Measurements from ENCODE around the gene ATP11C. TPM values are rescaled to one million over a fixed set of nuclear protein-coding genes. Genes with fewer than 3 reads are reported as not detected.
"Not testable (repeated sequence)": the region's sequence is repeated elsewhere in the genome, so short reads cannot be mapped to it uniquely, and the experiment has no call there.

ATP11C gene
- polyA plus RNA-seq (ENCODE audit: insufficient read length in 3 of 3), result 10 to 100 TPM; 39.4 to 44.5 (median 41.4) TPM

DNA sequence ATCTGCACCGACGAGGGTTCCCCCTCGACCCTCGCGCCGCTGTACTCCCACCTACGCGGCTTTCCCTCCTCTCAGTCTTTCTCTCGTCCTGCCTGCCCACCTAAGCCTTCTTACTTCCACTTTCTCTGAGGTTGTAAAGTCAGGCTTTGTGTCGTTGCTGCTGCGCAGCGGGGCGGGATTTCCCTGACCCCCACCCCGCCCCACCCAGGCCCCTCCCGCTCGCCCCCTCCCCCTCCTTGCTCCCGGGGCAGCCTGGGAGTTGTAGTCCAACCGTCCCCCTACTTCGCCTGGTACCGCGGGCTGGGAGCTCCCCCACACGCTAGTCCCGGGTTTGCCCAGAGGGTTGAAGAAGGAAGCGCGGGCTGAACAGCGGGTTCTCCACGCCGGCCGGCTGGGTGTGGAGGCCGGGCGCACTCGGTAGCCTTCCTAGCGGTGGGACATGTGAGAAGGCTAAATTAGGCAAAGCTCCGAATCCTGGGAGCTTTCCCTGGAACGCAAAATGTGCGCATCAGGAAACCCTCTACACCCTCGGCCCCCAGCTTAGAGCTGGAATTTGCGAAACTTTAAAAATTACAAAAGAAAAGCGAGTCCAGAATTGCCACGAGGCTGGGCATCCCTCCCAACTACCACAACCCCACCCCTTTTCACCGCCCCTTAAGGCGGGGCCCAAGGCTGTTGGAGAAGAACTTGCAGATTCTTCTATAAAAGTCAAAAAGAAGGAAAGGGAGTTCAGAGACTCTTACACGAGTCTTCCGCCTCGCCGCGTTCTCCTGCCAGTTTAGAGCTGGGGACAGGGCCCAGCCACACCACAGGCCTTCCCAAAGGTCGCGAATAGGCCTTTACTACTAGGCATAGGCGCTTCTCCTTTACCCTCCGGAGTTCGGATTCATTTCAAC lies at the start of gene ATP11C:
Gene ATP11C (minus strand): TSS at position 153 of the 896 bp plus-strand sequence. CDS start 1,011 bp downstream, outside the sequence.
- DNase-seq (ENCODE audit: low read depth in 3 of 3, low spot score in 2 of 3), result peak; percentile 29 to 57 (median 56)

DNA sequence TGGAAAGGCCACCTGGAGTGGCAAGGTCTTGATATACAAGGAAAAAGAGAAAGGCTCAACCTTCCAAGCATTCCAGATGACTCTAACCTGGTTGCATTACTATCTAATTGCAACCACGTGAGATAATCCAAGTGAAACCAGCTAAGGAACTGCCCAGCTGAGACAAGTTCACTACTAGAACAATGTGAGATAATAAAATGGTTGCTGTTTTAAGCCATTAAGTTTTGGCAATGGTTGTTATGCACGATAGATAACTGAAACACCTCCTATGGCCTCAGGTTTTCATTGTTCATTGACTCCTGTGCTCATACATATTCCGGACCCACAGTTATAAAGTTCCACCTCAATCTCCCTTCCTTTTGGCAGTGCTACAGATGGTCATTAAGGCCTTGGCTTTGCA lies 41.6 kb upstream of the ATP11C start:
- no peak for DNase-seq (ENCODE audit: low read depth in 3 of 3, low spot score in 2 of 3)

DNA sequence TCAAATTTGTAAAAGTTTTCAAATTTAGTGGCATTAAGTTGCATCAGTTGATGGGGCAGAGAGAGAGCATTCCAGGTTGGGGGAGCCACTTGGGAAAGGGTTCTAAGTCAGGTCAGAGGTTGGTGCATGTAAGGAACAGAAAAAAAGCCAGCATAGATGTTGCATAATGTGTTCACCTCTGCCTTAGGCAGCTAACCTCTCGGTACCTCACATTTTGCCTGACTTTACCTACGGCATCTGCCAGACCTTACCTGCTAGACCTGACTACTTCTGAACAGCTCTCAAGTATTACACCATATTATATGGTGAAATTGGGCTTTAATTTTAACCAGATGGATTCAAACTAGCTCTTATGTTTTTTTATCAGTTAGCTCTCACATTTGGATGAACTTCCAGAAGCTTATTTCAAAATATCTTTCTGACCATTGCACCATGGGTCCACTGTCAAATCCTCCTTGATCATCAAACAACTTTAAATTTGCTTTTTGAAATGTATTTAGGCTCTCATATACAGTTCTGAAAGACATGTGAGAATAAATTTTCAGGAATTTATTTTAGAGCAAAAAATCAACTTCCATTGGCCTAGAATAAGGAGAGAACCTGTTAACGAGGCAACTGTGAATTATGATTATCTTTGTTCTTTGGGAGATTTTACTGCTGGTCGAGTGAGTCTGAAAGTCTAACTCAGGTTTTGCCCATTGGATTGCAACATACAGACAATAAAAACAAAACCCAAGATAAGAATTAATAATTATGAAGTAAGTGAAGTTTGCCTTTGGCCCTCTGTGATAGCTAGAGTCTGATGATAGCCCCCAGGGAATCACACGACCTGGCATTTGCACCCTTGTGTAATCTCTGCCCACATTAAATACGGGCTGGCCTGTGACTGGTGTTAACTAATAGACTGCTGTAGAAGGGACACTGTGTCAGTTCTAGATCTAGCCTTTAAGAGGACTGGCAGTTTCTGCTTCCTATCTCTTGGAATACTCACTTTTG lies 40.1 kb upstream of the ATP11C start:
- no peak for DNase-seq (ENCODE audit: low read depth in 3 of 3, low spot score in 2 of 3)

DNA sequence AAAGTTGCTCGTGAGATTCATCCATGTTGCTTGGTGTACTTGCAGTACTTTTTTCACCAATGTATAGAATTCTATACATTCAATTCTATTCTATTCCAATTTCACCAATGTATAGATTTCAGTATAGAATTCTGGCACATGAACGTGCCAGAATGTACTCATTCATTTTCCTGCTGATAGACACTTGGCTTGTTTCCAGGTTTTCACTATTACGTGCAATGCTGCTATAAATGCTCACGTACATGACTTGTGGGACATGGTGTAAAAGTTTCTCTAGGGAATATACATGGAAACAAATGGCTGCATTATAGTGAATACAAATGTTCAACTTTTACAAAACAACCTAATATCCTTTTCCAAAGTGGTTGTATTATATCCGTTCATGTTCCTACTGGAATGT lies 39.3 kb upstream of the ATP11C start:
- DNase-seq (ENCODE audit: low read depth in 3 of 3, low spot score in 2 of 3), result no peak

DNA sequence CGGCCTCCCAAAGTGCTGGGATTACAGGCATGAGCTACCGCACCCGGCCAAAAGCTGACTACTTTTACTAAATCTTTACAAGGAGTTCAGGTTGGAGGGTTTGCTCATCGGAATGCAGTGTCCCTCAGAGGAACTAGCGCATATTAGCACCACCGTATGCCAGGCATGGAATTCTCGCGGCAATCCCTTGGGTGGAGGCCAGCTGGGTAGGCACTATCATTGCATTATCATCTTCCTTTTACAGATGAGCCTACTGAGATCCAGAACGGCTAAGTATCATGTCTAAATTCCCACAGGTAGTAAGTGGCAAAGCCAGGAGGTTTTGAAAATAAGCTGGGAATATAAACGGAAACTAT lies 38.5 kb upstream of the ATP11C start:
- DNase-seq (ENCODE audit: low read depth in 3 of 3, low spot score in 2 of 3), result no peak

DNA sequence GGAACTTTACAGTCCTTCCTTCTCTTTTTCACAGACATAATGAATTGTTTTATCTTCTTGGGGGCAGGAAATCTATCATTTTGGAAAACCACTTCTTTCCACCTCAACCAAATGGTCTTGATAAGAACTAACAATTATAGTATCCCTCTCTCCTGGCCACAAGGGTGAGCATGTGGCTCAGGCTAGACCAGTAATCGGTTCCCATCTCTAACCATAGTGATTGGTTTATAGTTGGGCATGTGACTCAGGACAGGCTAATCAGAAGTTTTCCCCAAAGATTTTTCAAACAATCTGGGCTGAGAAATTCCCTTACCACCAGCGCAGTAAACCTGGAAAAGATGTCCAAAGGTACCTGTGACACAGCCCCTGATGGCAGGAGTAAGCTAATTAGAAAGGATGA lies 36.4 kb upstream of the ATP11C start:
- DNase-seq (ENCODE audit: low read depth in 3 of 3, low spot score in 2 of 3), result no peak

DNA sequence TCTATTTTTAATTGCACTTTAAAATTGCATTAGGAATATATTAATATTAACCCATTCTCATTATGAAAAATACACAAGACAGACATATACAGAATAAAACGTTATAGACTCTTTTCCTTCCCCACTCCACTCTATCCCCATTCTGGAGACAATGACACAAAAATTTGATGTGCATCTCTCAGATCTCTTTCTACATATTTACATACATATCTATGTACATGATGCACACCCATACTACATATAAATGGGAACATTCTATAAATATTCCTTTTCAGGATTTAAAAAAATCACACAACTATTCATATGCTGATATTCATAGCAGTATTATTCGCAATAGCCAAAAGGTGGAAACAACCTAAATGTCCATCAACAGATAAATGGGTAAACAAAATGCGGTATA lies 34.9 kb upstream of the ATP11C start:
- DNase-seq (ENCODE audit: low read depth in 3 of 3, low spot score in 2 of 3), result no peak

DNA sequence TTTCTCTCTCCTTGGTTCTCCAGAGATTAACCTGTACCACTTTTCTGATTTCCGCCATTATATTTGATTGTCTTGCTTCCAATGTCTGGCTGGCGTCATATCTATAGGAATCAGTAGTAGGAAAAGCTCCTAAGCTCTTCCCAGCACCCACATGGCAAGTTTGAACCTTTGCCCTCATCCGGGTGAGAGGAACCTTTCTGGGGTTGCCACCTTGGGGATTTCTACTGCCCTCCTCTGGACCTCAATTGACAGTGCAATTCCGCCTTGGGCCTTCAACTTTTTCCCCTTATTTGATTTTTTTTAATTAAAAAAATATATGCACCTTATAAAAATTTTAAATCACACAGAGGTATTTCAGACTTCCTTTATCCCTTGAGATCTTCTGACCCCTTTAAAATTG lies 34.4 kb upstream of the ATP11C start:
- no peak for DNase-seq (ENCODE audit: low read depth in 3 of 3, low spot score in 2 of 3)

DNA sequence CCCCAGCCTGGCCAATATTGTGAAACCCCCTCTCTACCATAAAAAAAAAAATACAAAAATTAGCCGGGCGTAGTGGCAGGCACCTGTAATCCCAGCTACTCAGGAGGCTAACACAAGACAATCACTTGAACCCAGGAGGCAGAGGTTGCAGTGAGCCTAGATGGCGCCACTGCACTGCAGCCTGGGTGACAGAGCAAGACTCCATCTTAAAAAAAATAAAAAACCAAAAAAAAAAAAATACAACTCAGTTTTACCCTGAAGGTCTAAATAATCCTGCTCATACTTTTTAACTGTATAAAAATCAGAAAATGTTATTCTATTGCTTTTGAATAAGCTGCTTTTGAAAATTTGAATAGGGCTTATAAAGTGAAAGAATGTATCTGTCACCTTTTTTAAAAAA lies 33.3 kb upstream of the ATP11C start:
- not testable (repeated sequence) for DNase-seq (ENCODE audit: low read depth in 3 of 3, low spot score in 2 of 3)

DNA sequence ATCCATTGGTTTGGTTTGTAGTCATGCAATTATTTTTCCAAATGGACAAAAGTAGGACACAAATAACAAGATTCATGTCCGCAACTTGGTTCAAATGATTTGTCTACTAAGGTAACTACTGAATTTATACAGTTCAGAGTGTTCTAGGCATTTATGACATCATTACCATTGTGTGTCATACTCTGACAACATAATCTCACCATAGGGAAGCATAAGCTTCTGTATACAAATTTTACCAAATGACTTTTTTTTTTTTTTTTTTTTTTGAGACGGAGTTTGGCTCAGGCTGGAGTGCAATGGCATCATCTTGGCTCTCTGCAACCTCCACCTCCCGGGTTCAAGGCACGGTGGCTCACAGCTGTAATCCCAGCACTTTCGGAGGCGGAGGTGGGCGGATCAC lies 32.6 kb upstream of the ATP11C start, which contains the start of gene CXorf66:
Gene CXorf66 (minus strand): TSS at position 101 of the 400 bp plus-strand sequence. CDS start 25 bp downstream, at position 76.
- DNase-seq (ENCODE audit: low read depth in 3 of 3, low spot score in 2 of 3), result no peak

DNA sequence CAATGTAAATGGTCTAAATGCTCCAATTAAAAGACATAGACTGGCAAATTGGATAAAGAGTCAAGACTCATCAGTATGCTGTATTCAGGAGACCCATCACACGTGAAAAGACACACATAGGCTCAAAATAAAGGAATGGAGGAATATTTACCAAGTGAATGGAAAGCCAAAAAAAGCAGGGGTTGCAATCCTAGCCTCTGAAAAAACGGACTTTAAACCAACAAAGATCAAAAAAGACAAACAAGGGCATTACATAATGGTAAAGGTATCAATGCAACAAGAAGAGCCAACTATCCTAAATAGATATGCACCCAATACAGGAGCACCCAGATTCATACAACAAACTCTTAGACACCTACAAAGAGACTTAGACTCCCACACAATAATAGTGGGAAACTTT lies 28.2 kb upstream of the ATP11C start:
- not testable (repeated sequence) for DNase-seq (ENCODE audit: low read depth in 3 of 3, low spot score in 2 of 3)

DNA sequence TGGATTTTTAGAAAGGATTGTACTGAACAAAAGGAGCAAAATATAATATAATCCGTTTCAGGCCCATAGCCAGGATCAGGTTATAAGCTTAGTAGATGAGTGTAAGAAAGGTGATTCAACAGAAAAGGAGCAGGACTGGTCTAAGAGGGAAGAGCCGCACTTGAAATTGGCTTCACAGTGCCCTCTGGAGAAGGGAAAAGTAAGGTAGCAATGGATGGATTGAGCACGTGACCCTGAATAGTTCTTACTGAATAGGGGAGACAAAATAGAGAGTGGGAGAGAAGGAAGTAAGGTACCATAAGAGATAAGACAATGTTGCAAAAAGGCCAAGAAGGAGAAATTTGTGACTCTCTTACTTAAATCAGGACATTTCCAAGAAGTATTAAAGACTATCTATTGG lies 16.9 kb upstream of the ATP11C start:
- no peak for DNase-seq (ENCODE audit: low read depth in 3 of 3, low spot score in 2 of 3)

DNA sequence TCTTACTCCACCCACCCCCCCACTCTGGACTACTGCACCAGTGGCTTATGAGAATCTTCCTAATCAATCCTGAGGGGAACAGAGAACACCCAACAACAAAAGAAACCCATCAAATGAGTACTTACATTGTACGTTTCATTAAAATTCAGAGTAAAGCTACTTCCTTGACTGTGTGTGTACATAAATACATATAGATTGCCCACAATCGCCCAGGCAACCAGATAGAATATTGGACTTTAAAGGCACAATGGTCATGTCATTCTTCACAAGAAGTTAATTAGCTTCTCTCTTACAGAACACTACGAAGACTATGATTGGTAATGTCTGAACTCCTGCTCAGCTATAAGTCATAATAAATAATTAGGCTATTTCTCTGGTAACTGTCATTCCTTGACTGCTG lies 12.2 kb upstream of the ATP11C start:
- no peak for DNase-seq (ENCODE audit: low read depth in 3 of 3, low spot score in 2 of 3)

DNA sequence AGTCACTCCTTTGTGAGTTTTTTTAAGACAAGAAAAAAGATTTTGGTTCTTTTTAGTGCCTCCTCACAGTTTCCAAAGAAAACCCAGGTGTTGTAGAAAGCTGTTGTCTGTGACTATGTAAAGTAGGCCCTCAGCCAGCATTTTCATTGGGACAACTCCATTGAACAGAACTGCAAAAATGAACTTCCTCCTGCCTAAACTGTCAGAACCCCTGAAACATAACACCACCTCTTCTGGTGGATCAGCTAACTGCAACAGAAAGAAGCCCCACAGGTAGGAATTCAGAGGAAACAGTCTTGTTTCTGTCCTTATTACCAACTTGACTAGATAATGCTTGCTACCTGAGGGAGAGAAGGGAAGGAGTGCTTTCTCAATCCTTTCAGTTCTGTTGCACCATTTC lies 3.4 kb upstream of the ATP11C start:
- DNase-seq (ENCODE audit: low read depth in 3 of 3, low spot score in 2 of 3), result no peak

DNA sequence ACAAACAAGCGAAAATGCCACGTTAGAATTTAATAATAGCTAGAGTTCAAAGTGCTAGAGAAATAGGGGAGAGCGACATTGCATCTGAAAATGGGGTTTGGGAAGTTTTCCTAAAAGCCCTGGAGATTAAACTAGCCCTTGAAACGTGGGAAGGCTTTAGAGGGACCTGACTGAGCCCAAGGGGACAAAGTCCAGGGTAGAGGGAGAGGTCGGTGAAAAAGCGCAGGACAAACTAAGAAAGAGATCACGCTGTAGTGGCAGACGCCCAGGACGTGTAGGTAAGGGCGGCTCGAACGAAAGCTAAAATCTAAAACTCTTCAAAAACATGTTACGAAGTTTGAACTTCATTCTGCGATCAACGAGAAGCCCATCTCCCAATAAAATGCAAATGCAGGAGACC lies 1.1 kb upstream of the ATP11C start:
- DNase-seq (ENCODE audit: low read depth in 3 of 3, low spot score in 2 of 3), result no peak

DNA sequence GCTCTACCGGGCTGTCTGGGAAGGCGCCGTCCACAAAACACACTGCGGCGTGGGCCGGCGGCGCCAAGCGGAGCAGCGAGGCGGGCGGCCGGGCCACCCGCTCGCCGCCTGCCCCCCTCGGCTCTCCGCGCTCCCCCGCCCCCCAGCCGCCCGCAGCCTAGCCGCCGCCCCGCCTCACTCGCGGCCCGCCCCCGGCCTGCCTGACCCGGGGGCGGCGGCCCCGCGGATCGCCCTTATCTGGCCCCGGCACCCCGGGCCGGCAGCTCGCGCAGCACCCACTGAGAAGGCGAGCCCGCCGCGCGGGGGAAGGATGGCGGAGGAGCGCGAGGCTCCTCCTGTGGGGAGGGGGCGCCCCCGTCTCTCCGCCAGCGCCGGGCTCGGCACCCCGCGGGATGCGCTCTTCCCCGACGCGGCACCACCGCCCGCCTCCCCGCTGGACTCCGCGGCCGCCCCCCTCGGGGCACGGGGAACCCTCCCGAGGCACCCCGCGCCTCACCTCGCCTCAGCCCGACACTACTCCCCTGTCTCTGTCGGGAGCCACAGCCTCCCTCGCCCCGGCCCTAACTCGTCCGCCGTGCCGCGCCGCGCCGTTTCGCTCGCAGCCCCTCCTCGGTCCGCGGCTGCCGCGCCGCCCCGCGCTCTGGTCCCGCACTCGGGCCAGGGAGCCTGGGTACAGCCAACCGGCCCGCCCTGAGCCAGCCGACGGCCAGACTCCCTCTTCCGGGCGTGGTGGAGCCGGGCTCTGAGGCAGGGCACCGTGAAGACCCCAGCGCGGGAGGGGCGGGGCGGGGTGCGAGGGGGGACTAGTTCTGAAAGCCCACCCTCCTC lies 566 bp downstream of the ATP11C start:
- DNase-seq (ENCODE audit: low read depth in 3 of 3, low spot score in 2 of 3), result no peak

DNA sequence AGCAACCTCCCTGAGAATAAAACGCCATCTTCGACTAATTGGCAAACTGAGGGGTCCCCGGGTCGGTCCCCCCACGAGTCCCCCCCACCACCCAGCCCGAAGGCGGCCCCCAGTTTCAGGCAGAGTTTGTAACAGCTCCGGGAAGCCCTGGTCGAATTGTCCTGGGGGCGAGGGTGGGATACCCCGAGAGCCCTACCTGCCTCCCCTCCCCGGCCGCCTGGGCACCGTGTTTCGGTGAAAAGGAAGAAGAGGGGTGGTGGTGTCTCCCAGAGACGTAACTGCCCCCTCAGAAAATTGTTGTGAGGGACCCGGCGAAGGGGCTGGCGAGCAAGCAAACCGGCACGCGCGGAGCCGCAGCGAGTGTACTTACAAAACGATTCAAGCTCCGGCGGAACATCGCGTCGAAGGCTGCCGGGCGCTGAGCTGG lies 1.2 kb downstream of the ATP11C start:
- no peak for DNase-seq (ENCODE audit: low read depth in 3 of 3, low spot score in 2 of 3)

DNA sequence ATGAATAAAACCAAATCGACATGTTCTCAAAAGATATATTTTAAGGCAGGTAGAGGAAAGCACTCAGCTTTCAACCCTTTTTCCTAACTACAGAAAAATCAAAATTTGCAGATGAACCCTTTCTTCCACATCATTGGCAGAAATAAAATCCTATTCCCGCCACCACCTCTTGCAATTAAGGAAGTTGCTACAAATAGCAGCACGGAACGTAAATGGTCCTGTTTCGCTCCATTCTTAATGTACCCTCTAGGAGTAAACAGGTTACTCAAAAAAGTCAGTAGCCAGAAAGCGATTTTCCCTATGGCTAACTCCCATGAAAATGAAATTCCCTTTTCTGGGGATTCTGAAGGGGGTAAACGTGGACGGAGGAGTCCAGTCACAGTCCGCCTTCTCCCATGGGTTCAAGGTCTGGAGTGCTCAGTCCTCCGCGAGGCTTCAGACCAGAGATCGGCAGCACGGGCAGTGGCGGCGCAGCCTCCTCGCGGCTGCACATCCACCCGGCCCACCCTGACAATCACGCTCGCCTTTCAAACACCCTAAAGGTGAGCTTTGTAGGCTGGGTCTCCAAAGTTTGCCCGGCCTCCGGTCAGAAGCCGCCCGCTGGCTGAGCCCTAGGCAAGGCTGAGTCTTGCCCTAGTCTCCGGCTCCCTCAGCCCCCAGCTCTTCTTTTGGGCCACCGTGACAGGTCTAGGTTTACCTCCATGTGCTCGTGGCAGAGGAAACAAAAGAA lies 1.8 kb downstream of the ATP11C start:
- no peak for DNase-seq (ENCODE audit: low read depth in 3 of 3, low spot score in 2 of 3)

DNA sequence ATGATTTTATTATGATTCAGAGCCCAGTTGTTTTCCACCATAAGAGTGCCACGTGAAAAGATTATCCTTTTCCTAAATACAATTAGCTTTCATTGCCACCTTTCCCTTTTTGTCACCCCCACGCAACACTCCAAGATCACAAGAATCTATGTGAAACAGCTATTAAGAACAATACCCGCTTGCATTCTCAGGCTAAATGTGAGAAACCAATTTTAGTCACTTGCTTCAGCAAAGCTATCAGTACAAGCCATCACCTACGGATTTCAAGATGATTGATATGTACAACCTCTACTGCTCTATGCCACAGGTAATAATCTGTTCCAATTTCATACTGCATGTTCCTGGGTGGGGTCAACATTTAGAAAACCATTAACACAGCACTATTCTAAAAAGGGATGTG lies 2.5 kb downstream of the ATP11C start:
- DNase-seq (ENCODE audit: low read depth in 3 of 3, low spot score in 2 of 3), result no peak

DNA sequence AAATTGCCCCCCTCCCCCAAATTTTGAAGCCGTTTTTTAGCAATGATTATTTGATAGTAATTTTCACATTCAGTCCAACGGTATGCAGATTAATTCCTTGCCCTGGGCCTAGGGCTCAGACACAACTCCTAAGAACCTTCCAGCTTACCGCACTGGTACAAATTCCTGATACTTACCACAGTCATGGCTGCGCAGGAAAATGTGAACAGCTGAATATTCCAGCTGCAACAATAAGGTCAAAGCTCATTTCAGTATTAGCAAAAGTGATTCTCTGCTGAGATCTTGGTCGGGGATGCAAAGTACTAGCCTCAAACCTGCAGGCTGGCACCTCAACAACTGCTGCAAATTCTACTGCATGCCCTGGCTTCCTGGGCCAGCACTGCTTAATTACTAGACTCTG lies 3.0 kb downstream of the ATP11C start:
- no peak for DNase-seq (ENCODE audit: low read depth in 3 of 3, low spot score in 2 of 3)
